Right cardiac atrium (tissue), 5 donors: ENCODE data around the gene GLRA1. TPM values are rescaled to one million over a fixed set of nuclear protein-coding genes. Genes with fewer than 3 reads are reported as not detected.

ENCODE experiments used
- ATAC-seq, 2 donors: fragments of 200-7000 bp; cut with Tn5 transposase; one replicate each; pipeline versions ENCODE4 v1.8.0 to v1.9.1; 2020; ENCODE audit warnings: moderate library complexity in 2 of 2, mild to moderate bottlenecking in 1 of 2
- DNase-seq, 3 donors: peaks; one replicate each; pipeline ENCODE4 v3.0.0-alpha.2; 2020
- H3K27ac ChIP-seq: one replicate; pipeline ENCODE4 v1.5.1; 2013; ENCODE audit warnings: mild to moderate bottlenecking, low read length, control low read depth, moderate library complexity
- H3K27me3 ChIP-seq: one replicate; pipeline ENCODE4 v1.6.1; 2013; ENCODE audit not compliant: control insufficient read depth, insufficient read depth
- H3K4me1 ChIP-seq: one replicate; pipeline ENCODE4 v1.6.1; 2013; ENCODE audit warnings: low read length; ENCODE audit not compliant: control insufficient read depth, insufficient read depth
- H3K4me3 ChIP-seq: one replicate; pipeline ENCODE4 v1.5.1; 2013; ENCODE audit warnings: low read length, control low read depth
- H3K9me3 ChIP-seq: one replicate; pipeline ENCODE4 v1.6.1; 2013; ENCODE audit warnings: low read length; ENCODE audit not compliant: control insufficient read depth
- WGBS: extraction: QIAGEN DNeasy Blood & Tissue Kit; methylation state at CpG from one replicate; pipeline ENCODE4 v1.1.7; 2013; 5-methylcytosine and 5-hydroxymethylcytosine counted together
- intact Hi-C, 4 donors: fragments of 100-400 bp; cut with DNase I; formaldehyde crosslinking; loops; one replicate each; pipeline versions ENCODE4 v1.11.0 to v1.14.0; 2022 to 2023
- polyA plus RNA-seq: library from polyadenylated mRNA; stranded (reverse); fragments of 200-250 nt; gene quantifications from one replicate; pipeline ENCODE4 v1.2.3, GENCODE V29; 2013
- total RNA-seq, 4 donors: library from RNA; stranded (reverse); fragmentation: NEBNext Ultra II Directional; extraction: Animal tissue kit (Norgen Biotek cat#: 25700); gene quantifications; one replicate each; pipeline ENCODE4 v1.2.1, GENCODE V29; 2021
- donor health status: healthy with polysubstance abuse.
- donor health status: DM: no; HTN: yes; CAD: no.
- donor health status: DM: no; HTN: no; CAD: no.
- donor health status: DM: no; HTN: yes; CAD: no; lungs with severe emphysema.
- donor health status: DM: yes; HTN: yes; CAD: no.

Gene GLRA1
- total and polyA plus RNA-seq, 5 donors, result not detected

- DNase-seq (no peak), ATAC-seq (no peak)
- H3K27ac ChIP-seq, result no peak overlapping the region
- H3K4me1 ChIP-seq, result peaks cover 3% of the 10 kb centered on the region
- no peak overlapping the region for H3K4me3 ChIP-seq
- 44% methylated on average over 2 of the region's 2 CpGs for WGBS
- intact Hi-C loops, result no loop called here
- H3K27me3 ChIP-seq, result no peaks in the 10 kb centered on the region
- no peaks in the 10 kb centered on the region for H3K9me3 ChIP-seq
These were observed 42.9 kb downstream of the GLRA1 start for GRCh38 chr5:151881621-151882225.

DNA sequence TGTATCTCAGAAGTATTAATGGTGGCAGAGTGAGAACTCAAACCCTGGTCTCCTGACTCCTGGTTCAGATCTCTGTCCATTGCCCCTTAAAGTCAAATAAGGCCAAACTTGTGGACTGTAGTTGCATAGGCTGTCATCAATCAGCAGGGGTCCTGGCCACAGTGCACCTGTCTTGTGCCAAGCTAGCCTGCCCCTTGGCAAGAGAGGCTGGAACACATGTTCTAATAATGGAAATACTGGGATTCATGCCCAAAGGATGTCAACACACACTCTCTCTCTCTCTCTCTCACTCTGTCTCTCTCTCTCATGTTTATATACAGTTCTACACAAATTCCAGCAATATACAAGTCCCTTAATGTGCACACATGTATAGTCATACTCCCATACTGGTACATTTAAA is 44.3 kb downstream of the GLRA1 start:
- no peaks in the 10 kb centered on the region for H3K9me3 ChIP-seq
- peak; percentile 88 to 92 for ATAC-seq
- intact Hi-C loops, result no loop called here
- peak; percentile 61 to 84 (median 73) for DNase-seq
- no peak overlapping the region for H3K27ac ChIP-seq
- no peak overlapping the region for H3K4me3 ChIP-seq
- H3K4me1 ChIP-seq, result peaks cover 3% of the 10 kb centered on the region
- no peaks in the 10 kb centered on the region for H3K27me3 ChIP-seq

- no peak overlapping the region for H3K27ac ChIP-seq
These were observed 51.0 kb downstream of the GLRA1 start for GRCh38 chr5:151873701-151874100.

DNA sequence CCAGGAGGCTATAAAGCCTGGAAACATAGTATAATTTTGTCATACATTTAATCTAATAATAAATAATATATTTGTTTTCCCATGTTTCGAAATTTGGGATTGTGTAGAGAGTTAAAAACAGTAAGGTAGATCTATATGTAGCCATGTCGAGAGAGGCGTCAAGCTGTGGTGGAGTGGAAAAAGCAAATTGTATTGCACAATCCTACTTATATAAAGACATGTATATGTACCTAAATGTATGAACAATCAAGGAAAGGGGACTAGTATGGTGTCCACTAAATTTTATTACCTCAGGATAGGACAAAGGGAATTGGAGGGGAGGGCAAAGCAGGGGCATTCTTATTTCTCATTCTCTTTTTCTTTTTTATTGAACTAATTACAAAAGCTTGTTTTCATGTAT is 52.0 kb downstream of the GLRA1 start:
- Histone ChIP-seq H3K9me3 (no peaks in the 10 kb centered on the region), H3K27me3 (no peaks in the 10 kb centered on the region), H3K4me1 (no peaks in the 10 kb centered on the region), H3K27ac (no peak overlapping the region), H3K4me3 (no peak overlapping the region)
- intact Hi-C loops, result no loop called here
- 87% methylated on average over 3 of the region's 3 CpGs for WGBS
- ATAC-seq (no peak), DNase-seq (no peak)

More at GRCh38 chr5:151873701-151874100, 51.0 kb downstream of the GLRA1 start:
- H3K4me3 ChIP-seq, result no peak overlapping the region
- no peak for DNase-seq
- no peak for ATAC-seq
- WGBS, result 93% methylated on average over 3 of the region's 3 CpGs
- no peaks in the 10 kb centered on the region for H3K9me3 ChIP-seq
- intact Hi-C loops, result no loop called here
- no peaks in the 10 kb centered on the region for H3K27me3 ChIP-seq
- no peaks in the 10 kb centered on the region for H3K4me1 ChIP-seq

DNA sequence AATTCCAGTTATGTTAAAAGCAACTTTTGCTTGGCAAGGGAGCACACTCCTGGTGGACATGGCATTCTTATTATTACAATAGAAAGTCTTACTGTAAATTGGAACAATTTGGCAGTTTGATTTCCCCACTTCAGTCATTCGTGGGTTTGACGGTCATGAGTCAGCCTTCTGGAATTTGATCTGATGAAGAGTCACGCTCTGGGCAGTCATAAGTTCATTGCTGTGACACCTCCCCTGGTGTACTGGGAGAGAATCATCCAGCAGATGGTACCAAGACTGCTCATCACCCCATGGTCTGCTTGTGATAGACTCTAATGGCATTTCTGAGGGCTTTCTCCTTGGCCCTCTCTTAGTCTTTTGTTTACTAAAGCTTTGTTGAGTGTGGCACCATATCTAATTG is 53.8 kb downstream of the GLRA1 start:
- no peaks in the 10 kb centered on the region for H3K27me3 ChIP-seq
- intact Hi-C loops, result no loop called here
- ATAC-seq (peak in 1 of 2 donors; percentile 44), DNase-seq (no peak)
- no peak overlapping the region for H3K27ac ChIP-seq
- H3K4me1 ChIP-seq, result no peaks in the 10 kb centered on the region
- H3K9me3 ChIP-seq, result no peaks in the 10 kb centered on the region
- no peak overlapping the region for H3K4me3 ChIP-seq
- WGBS, result 40% methylated on average over 3 of the region's 3 CpGs

DNA sequence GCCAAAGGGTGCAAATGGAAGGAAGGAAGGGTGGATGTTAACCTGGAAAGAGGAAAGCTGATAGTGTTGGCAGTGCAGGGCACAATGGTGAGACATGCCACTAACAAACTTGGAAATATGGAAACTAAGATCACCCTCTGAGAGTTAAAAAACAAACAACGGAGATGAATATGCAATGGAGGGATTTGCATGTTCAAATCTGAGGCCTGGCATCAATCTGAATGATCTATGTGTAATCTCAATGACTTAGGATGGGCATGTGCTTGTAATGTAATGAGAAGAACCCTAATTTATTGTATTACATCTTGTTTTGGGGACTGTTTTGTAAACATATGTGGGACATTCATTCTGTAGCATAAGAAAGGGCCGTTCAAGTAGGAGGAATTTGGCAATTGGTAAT is 54.4 kb downstream of the GLRA1 start:
- 82% methylated on average over 2 of the region's 2 CpGs for WGBS
- Histone ChIP-seq H3K4me3 (no peak overlapping the region), H3K27me3 (no peaks in the 10 kb centered on the region), H3K4me1 (no peaks in the 10 kb centered on the region), H3K27ac (no peak overlapping the region), H3K9me3 (no peaks in the 10 kb centered on the region)
- DNase-seq (no peak), ATAC-seq (no peak)
- intact Hi-C loops, result no loop called here

GRCh38 chr5:151869843-151870242 is 54.8 kb downstream of the GLRA1 start:
- no peaks in the 10 kb centered on the region for H3K9me3 ChIP-seq
- 86% methylated on average over 2 of the region's 2 CpGs for WGBS

GRCh38 chr5:151868451-151868850 is 56.2 kb downstream of the GLRA1 start:
- DNase-seq (no peak), ATAC-seq (no peak)
- H3K27ac ChIP-seq, result no peak overlapping the region
- H3K9me3 ChIP-seq, result no peaks in the 10 kb centered on the region
- 84% methylated on average over 4 of the region's 4 CpGs for WGBS
- H3K4me3 ChIP-seq, result no peak overlapping the region
- H3K4me1 ChIP-seq, result no peaks in the 10 kb centered on the region
- no peaks in the 10 kb centered on the region for H3K27me3 ChIP-seq
- intact Hi-C loops, result no loop called here

More at GRCh38 chr5:151869843-151870242, 54.8 kb downstream of the GLRA1 start:
- H3K4me3 ChIP-seq, result no peak overlapping the region
- H3K27me3 ChIP-seq, result no peaks in the 10 kb centered on the region
- intact Hi-C loops, result no loop called here
- DNase-seq (no peak), ATAC-seq (no peak)
- H3K27ac ChIP-seq, result no peak overlapping the region
- no peaks in the 10 kb centered on the region for H3K4me1 ChIP-seq

GRCh38 chr5:151864061-151864748 is 60.4 kb downstream of the GLRA1 start:
- H3K27me3 ChIP-seq, result no peaks in the 10 kb centered on the region
- DNase-seq, result no peak
- no peaks in the 10 kb centered on the region for H3K4me1 ChIP-seq
- intact Hi-C loops, result no loop called here
- no peak for ATAC-seq
- no peak overlapping the region for H3K27ac ChIP-seq
- no peak overlapping the region for H3K4me3 ChIP-seq
- H3K9me3 ChIP-seq, result no peaks in the 10 kb centered on the region
- 68% methylated on average over 7 of the region's 7 CpGs for WGBS

GRCh38 chr5:151863566-151863965 is 61.1 kb downstream of the GLRA1 start:
- no peaks in the 10 kb centered on the region for H3K27me3 ChIP-seq
- H3K4me1 ChIP-seq, result no peaks in the 10 kb centered on the region
- no peak overlapping the region for H3K27ac ChIP-seq
- intact Hi-C loops, result no loop called here
- no peak overlapping the region for H3K4me3 ChIP-seq
- 76% methylated on average over 1 of the region's 1 CpG for WGBS
- DNase-seq (no peak), ATAC-seq (no peak)
- H3K9me3 ChIP-seq, result no peaks in the 10 kb centered on the region

DNA sequence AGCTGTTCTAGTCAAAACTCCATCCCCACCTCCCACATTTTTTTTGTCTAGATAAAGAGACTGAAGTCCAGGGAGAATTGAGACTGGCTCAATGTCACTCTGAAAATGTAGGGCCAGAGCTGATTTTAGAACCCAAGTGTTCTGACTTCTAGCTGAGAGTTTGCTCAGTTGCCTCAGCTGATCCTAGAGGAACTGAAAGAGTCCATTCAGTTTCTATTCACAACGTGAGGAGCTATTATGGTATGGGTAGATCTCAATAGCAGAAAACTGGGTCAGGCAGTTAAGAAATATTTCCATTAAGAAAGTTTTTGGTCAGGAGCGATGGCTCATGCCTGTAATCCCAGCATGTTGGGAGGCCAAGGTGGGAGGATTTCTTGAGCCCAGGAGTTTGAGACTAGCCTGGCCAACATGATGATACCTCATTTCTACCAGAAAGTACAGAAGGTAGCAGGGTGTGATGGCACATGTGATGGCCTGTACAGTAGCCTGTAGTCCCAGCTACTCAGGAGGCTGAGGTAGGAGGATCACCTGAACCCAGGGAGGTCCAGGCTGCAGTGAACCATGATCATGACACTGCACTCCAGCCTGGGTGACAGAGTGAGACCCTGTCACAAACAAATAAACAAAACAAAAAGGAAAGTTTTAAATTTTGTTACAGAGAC is 61.7 kb downstream of the GLRA1 start:
- ATAC-seq, result no peak
- no peak for DNase-seq
- intact Hi-C loops, result no loop called here

More for the DNA sequence above, 61.7 kb downstream of the GLRA1 start:
- Histone ChIP-seq H3K27ac (no peak overlapping the region), H3K4me1 (no peaks in the 10 kb centered on the region), H3K4me3 (no peak overlapping the region), H3K27me3 (no peaks in the 10 kb centered on the region), H3K9me3 (no peaks in the 10 kb centered on the region)
- WGBS, result 80% methylated on average over 2 of the region's 2 CpGs
